Ectodermal cell (in vitro differentiated cells): Measurements from ENCODE around the gene PDHX.

Experiments
- H3K27ac ChIP-seq: 2 replicates; pipeline ENCODE4 v1.7.0; 2013; ENCODE audit warnings: mild to moderate bottlenecking, low read depth, low read length; ENCODE audit not compliant: insufficient read depth, poor library complexity, severe bottlenecking
- H3K27me3 ChIP-seq: 2 replicates; pipeline ENCODE4 v1.7.0; 2013; ENCODE audit warnings: mild to moderate bottlenecking, low read length; ENCODE audit not compliant: insufficient read depth, control insufficient read depth, poor library complexity, severe bottlenecking
- H3K36me3 ChIP-seq: one replicate; pipeline ENCODE4 v1.7.0; 2013; ENCODE audit warnings: low read length; ENCODE audit not compliant: control insufficient read depth, insufficient read depth
- H3K4me1 ChIP-seq: one replicate; pipeline ENCODE4 v1.7.0; 2013; ENCODE audit warnings: low read length; ENCODE audit not compliant: control insufficient read depth, insufficient read depth
- H3K4me3 ChIP-seq: 2 replicates; pipeline ENCODE4 v1.7.0; 2013; ENCODE audit warnings: low read depth, low read length, control low read depth; ENCODE audit not compliant: insufficient read depth
- H3K9me3 ChIP-seq: 2 replicates; pipeline ENCODE4 v1.7.0; 2013; ENCODE audit warnings: mild to moderate bottlenecking, low read length, moderate library complexity; ENCODE audit not compliant: control insufficient read depth
- WGBS, 2 experiments: methylation state at CpG; one replicate each; pipeline ENCODE4 v1.1.7; 2013; ENCODE audit warnings: missing lambda C conversion rate in 2 of 2; 5-methylcytosine and 5-hydroxymethylcytosine counted together

Gene PDHX

DNA sequence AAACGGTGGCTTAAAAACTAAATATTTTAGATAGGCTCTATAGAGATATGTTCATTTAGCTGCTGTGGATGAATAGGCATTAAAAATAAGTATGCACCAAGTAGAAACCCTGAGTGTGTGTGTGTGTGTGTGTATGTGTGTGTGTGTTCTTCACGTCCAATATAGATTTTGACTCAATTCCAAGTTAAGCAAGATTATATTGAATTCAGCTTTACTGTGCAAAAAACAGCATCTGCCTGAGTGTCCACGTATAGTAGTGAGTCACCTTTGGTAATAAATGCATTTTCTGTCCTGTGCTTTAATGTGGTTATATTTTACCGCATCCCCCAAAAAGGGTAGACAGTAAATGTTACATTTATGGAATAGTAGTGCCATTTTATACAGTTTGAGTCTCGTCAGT is 71.2 kb downstream of the PDHX start:
- 94% methylated on average over 4 to 5 of the region's 5 CpGs for WGBS, 2 experiments
- Histone ChIP-seq H3K4me3 (no peak overlapping the region), H3K36me3 (peaks cover 7% of the 10 kb centered on the region)

DNA sequence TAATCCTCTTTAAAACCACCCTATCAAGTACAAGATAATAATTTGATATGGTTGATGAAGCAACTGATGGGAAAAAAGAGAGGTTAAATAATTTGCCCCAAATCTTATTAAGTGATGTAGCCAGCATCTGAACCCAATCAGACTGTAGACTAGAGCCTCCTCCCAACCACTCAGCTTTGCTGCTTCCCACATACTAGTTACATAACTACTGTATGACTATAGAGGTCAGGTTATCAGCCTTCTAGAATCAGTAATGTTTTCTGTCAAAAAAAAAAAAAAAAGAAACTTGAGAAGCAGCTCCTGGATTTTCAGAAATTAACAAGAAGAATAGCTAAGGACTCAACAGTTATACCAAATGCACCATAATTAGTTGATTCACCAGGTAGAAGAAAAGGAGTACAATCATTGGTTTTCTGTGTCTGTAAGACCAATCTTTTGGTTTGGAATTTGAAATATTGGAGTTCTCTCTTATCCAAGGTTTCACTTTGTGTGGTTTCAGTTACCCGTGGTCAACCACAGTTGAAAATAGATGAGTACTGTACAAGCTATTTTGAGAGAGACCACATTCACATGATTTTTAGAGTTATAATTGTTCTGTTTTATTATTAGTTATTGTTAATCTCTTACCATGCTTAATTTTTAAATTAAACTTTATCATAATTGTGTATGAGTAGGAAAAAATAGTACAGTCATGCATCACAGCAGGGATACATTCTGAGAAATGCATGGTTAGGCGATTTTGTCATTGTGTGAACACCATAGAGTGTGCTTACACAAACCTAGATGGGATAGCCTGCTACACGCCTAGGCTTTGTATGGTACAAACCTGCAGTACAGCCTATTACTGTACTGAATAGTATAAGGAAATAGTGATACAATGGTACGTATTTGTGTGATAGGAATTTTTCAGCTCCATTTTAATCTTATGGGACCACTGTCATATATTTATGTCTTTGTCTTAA is 72.2 kb downstream of the PDHX start:
- Histone ChIP-seq H3K9me3 (no peaks in the 10 kb centered on the region), H3K27ac (no peak overlapping the region), H3K4me3 (no peak overlapping the region), H3K27me3 (no peaks in the 10 kb centered on the region), H3K36me3 (peaks cover 7% of the 10 kb centered on the region), H3K4me1 (no peaks in the 10 kb centered on the region)
- 95 to 98% methylated on average over 3 to 4 of the region's 4 CpGs for WGBS, 2 experiments

More for the DNA sequence above, 71.2 kb downstream of the PDHX start:
- no peaks in the 10 kb centered on the region for H3K4me1 ChIP-seq
- H3K9me3 ChIP-seq = no peaks in the 10 kb centered on the region
- no peak overlapping the region for H3K27ac ChIP-seq
- H3K27me3 ChIP-seq = no peaks in the 10 kb centered on the region

DNA sequence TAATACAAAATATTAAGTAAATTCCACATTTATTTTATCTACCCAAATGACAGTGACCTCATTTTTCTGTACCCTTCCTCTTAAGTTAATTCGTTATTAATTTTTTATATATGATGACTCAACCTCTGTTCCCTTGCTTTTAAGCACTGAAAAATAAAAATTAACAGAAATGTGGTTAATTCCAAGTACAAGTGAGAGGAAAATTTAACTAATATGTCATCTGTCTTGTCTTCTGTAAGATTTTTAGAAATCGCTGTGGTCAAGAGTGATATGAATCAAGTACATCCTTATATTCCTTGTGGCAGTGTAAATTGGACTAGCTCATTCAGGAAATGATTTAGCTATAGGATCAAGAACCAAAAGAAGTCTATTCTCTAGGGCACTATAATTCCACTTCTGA is 74.5 kb downstream of the PDHX start:
- Histone ChIP-seq H3K27ac (no peak overlapping the region), H3K4me1 (no peaks in the 10 kb centered on the region), H3K4me3 (no peak overlapping the region), H3K9me3 (no peaks in the 10 kb centered on the region), H3K27me3 (no peaks in the 10 kb centered on the region), H3K36me3 (no peaks in the 10 kb centered on the region)
- 100% methylated on average over 1 to 2 of the region's 2 CpGs for WGBS, 2 experiments

DNA sequence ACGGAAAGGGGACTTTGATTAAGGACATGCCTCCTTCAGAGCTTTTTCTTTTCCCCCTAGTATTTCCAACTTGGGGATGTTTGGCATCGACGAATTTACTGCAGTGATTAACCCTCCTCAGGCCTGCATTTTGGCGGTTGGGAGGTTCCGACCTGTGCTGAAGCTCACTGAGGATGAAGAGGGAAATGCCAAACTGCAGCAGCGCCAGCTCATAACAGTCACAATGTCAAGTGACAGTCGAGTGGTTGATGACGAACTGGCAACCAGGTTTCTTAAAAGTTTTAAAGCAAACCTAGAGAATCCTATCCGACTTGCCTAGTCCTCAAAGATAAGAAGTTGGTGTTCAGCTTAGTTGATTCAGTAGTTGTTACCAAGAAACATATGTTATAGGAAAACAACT is 78.4 kb downstream of the PDHX start:
- no peaks in the 10 kb centered on the region for H3K4me1 ChIP-seq
- 95 to 96% methylated on average over 9 of the region's 9 CpGs for WGBS, 2 experiments
- no peaks in the 10 kb centered on the region for H3K9me3 ChIP-seq
- H3K36me3 ChIP-seq = no peaks in the 10 kb centered on the region
- H3K27me3 ChIP-seq = no peaks in the 10 kb centered on the region
- no peak overlapping the region for H3K27ac ChIP-seq
- H3K4me3 ChIP-seq = no peak overlapping the region

DNA sequence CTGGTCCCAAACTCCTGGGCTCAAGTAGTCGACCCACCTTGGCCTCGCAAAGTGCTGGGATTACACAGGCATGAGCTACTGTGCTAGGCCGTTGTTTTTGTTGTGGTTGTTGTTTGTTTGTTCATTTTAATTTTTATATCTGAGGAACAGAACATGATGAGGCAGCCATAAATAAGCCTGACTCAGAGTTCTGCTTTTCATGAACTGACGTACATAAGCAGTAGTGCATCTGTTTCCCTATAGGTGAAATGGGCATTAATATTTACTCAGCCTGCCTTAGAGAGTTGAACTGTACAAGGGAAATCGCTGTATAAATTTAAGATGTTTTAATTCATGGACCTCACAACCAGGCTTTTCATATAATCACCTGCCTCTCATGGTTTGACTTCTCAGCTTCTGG is 80.5 kb downstream of the PDHX start:
- Histone ChIP-seq H3K27me3 (no peaks in the 10 kb centered on the region), H3K36me3 (no peaks in the 10 kb centered on the region), H3K4me1 (no peaks in the 10 kb centered on the region), H3K4me3 (no peak overlapping the region), H3K9me3 (no peaks in the 10 kb centered on the region), H3K27ac (no peak overlapping the region)
- 94 to 96% methylated on average over 4 to 5 of the region's 5 CpGs for WGBS, 2 experiments

DNA sequence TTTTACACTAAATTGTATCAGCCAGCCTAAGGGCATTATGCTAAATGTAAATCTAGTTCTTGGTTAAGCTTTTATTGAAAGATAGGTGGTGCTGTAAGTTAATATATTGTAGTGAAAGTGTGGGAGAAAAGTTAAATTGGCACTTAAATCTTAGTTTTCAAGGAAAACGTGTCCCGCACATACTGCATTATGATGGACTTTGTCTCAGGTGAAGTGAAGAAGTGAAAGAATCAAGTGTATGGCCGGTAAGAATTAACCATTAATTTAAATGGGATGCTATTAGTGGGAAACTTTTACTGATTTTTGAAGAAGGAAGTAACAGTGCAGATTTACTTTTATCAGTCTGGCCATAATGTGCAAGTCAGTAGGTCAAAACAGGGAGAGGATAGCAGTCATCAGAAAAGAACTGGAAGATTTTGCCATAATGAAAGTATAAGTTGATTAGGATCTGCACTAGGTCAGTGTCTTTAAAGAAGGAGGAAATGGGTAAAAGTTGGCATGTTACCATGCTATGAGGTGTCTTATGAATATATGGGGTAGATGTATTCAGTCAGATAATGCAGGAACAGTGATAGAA is 81.6 kb downstream of the PDHX start:
- no peaks in the 10 kb centered on the region for H3K4me1 ChIP-seq
- WGBS, 2 experiments = 88 to 90% methylated on average over 3 of the region's 3 CpGs
- H3K36me3 ChIP-seq = no peaks in the 10 kb centered on the region
- H3K27ac ChIP-seq = no peak overlapping the region
- H3K4me3 ChIP-seq = no peak overlapping the region
- H3K9me3 ChIP-seq = no peaks in the 10 kb centered on the region
- H3K27me3 ChIP-seq = no peaks in the 10 kb centered on the region

DNA sequence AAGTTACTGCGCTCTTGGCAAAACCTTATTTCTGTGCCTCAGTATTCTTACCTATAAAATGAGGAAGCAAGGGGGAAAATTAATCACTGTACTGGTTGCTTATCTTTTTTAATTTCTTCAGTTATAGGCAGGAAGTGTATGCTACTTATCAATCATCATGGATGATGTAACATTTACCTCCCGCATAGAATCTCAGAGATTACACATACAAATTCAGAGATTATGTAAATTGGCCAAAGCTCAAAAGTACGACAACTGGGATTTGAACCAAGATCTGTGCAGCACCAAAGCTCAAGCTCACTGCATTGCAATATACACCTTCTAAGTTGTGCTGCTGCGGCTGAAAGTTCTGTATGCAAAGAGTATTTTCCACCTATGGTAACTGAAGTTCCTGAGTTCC is 83.0 kb downstream of the PDHX start:
- no peaks in the 10 kb centered on the region for H3K27me3 ChIP-seq
- H3K4me3 ChIP-seq = no peak overlapping the region

DNA sequence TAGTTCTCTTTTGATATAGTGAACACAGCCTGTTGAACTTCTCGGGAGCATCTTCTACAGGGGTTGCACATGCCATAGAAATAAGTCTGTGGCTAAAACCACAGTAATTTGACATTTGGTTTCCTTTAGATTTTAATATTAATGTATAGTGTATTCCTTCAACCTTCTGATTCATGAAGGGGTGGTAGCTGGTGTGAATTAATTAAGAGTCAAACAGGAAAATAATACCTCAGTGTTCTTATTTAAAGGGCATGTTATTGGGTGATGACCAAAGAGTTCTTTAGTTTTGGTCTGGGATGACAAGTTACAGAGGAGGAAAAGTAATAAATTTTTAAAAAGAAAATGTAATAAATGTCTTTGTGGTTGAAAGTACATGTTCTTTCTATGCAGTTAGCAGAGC is 86.8 kb downstream of the PDHX start:
- no peak overlapping the region for H3K4me3 ChIP-seq
- 0% methylated on average over 1 of the region's 1 CpG for WGBS, 2 experiments

More for the DNA sequence above, 83.0 kb downstream of the PDHX start:
- WGBS, 2 experiments = 94 to 98% methylated on average over 4 of the region's 4 CpGs
- Histone ChIP-seq H3K36me3 (no peaks in the 10 kb centered on the region), H3K9me3 (no peaks in the 10 kb centered on the region), H3K4me1 (no peaks in the 10 kb centered on the region), H3K27ac (no peak overlapping the region)

DNA sequence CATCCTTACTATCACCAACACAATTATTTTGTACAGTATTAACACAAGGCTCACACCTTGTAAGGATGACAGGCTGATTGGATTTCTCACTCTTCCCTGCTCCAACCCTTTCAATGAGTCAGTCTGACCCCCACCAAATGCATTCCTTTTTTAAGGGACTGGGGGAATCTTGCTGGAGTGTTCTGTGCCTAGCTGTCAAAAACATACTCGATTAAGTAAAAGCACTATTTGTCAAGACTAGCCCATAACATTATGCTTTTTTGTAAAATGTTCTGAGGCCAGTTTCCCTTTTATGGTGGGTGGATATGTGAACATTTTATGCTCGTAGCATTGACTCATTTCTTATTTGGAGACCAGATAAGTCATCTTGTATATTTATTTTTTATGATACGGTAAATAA is 87.2 kb downstream of the PDHX start:
- Histone ChIP-seq H3K4me3 (no peak overlapping the region), H3K36me3 (no peaks in the 10 kb centered on the region), H3K27ac (no peak overlapping the region), H3K27me3 (no peaks in the 10 kb centered on the region), H3K4me1 (no peaks in the 10 kb centered on the region), H3K9me3 (no peaks in the 10 kb centered on the region)
- WGBS, 2 experiments = 100% methylated on average over 2 of the region's 3 CpGs

More for the DNA sequence above, 86.8 kb downstream of the PDHX start:
- H3K9me3 ChIP-seq = no peaks in the 10 kb centered on the region
- no peaks in the 10 kb centered on the region for H3K36me3 ChIP-seq
- no peaks in the 10 kb centered on the region for H3K27me3 ChIP-seq
- H3K4me1 ChIP-seq = no peaks in the 10 kb centered on the region
- no peak overlapping the region for H3K27ac ChIP-seq

DNA sequence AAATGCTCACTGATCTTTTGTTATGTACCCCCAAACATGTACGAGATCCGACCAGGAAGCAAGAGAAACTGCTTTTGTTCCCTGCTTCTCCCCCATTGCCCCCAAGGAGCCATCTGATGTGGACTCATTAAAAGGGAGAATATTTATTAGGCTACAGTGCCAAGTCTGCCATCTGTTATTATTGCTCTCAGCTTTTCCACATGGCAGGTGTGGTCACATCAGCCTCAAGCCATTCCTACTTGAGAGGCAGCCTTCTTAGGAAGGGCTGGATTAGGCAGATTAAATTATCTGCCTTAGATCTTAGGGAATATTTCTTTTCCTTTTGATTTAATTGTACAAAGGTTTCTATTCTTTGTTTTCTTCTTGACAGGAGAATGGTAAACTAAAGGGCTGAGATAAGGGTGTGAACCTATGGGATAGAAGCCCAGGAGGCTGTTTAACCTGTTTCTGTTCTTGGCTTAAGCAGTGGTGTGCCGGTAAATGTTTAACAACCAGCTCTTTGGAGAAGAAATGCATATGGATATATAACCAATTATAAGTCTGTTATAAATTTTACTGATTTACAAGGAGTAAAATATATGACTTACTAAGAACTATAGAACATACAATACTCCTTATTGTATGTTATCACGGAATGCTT is 88.8 kb downstream of the PDHX start:
- no peak overlapping the region for H3K4me3 ChIP-seq
- no peaks in the 10 kb centered on the region for H3K4me1 ChIP-seq
- no peak overlapping the region for H3K27ac ChIP-seq
- no peaks in the 10 kb centered on the region for H3K9me3 ChIP-seq
- WGBS, 2 experiments = 96 to 98% methylated on average over 3 of the region's 4 CpGs
- H3K36me3 ChIP-seq = no peaks in the 10 kb centered on the region
- H3K27me3 ChIP-seq = no peaks in the 10 kb centered on the region
